Chondrocyte (in vitro differentiated cells): ENCODE results near the gene ARSI. TPM values are rescaled to one million over a fixed set of nuclear protein-coding genes. Genes with fewer than 3 reads are reported as not detected.

ENCODE experiments used
- DNase-seq: peaks from one replicate; pipeline ENCODE4 v3.0.0; 2021; ENCODE audit warnings: mixed read lengths, low spot score
- H3K27ac Mint-ChIP-seq: one replicate; pipeline ENCODE4 v1.8.0; 2021; ENCODE audit warnings: mild to moderate bottlenecking, moderate library complexity, mixed read lengths; ENCODE audit not compliant: unreplicated experiment
- H3K27me3 Mint-ChIP-seq: 2 replicates; pipeline ENCODE4 v1.8.0; 2021; ENCODE audit warnings: low read depth, mixed read lengths
- H3K36me3 Mint-ChIP-seq: 2 replicates; pipeline ENCODE4 v1.8.0; 2021; ENCODE audit warnings: low read depth, mixed read lengths
- H3K4me1 Mint-ChIP-seq: 2 replicates; pipeline ENCODE4 v1.8.0; 2021; ENCODE audit warnings: low read depth, mild to moderate bottlenecking, mixed read lengths
- H3K4me3 Mint-ChIP-seq: one replicate; pipeline ENCODE4 v1.8.0; 2021; ENCODE audit warnings: mild to moderate bottlenecking, moderate library complexity, mixed read lengths; ENCODE audit not compliant: unreplicated experiment
- H3K9me3 Mint-ChIP-seq: 2 replicates; pipeline ENCODE4 v1.8.0; 2021; ENCODE audit warnings: low read depth, mixed read lengths
- total RNA-seq: library from RNA; stranded (reverse); gene quantifications from 3 replicates; pipeline ENCODE4 v1.2.1, GENCODE V29; 2021
- TF ChIP-seq, protein P1 (sequence below): fragments of 200-600 bp; sonication (generic); IDR thresholded peaks from 2 replicates; pipeline ENCODE4 v1.5.0; 2021; ENCODE audit warnings: antibody characterized with exemption, mild to moderate bottlenecking, moderate library complexity

ARSI gene
- total RNA-seq, 1 donor from 2014 or later, result 2.4 TPM

DNA sequence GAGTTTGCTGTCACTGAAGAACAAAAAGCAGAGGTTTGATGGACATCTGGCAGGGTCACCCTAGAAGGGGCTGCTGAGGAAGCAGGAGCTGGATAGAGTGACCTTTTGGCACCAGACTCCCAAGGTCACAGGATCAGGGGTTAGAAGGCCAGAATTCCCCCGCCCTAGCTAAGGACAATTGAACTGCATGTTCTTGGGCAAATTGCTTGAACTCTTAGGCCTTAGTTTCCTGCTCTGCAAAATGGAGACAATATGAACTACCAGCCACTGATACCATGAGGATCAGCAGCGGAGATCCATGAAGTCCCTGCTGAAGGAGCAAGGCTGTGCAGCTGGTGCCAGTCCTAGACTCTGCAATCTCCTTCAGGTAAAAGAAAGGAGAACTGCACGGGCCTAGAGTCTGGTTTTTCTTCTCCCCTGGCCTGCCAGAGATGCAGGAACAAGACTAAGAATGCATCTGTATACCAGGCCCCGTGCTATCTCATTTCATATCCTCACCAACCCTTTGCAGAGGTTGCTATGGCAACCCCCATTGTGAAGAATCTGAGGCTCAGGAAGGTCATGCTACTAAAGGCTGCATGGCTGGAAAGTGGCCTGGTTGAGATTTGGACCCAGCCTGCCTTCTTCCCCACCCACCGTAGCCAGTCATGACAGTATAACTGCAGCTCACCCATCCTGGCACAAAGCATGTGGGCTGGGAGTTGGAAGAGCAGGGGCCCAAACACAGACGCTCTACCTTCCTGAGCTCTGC, 46.9 kb downstream of the ARSI start:
- no peaks in the 10 kb centered on the region for H3K9me3 Mint-ChIP-seq
- H3K36me3 Mint-ChIP-seq, result no peaks in the 10 kb centered on the region
- H3K4me1 Mint-ChIP-seq, result no peaks in the 10 kb centered on the region
- peak; percentile 20 for DNase-seq
- TF ChIP-seq, protein P1, sequence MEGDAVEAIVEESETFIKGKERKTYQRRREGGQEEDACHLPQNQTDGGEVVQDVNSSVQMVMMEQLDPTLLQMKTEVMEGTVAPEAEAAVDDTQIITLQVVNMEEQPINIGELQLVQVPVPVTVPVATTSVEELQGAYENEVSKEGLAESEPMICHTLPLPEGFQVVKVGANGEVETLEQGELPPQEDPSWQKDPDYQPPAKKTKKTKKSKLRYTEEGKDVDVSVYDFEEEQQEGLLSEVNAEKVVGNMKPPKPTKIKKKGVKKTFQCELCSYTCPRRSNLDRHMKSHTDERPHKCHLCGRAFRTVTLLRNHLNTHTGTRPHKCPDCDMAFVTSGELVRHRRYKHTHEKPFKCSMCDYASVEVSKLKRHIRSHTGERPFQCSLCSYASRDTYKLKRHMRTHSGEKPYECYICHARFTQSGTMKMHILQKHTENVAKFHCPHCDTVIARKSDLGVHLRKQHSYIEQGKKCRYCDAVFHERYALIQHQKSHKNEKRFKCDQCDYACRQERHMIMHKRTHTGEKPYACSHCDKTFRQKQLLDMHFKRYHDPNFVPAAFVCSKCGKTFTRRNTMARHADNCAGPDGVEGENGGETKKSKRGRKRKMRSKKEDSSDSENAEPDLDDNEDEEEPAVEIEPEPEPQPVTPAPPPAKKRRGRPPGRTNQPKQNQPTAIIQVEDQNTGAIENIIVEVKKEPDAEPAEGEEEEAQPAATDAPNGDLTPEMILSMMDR, result no peak
- H3K27ac Mint-ChIP-seq, result no peak overlapping the region
- no peaks in the 10 kb centered on the region for H3K27me3 Mint-ChIP-seq
- no peak overlapping the region for H3K4me3 Mint-ChIP-seq

DNA sequence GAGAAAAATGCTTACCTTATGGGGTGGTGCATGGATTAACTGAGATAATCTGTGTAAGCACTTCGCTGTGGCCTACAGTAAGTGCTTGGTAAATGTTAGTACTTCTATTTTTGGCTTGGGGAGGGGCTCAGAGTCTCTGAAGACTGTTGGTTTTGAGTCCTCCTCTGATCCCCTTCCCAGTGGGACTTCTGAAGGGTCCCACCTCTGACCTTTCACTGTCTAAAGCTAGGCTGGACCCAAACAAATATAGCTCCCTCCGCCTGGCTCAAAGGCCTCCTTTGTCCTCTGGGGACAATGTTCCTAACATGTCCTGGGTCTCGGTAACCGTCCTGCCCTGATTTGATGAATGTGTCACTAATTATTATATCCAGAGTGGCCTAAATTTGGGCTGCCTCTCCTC, 47.9 kb downstream of the ARSI start:
- H3K27ac Mint-ChIP-seq, result no peak overlapping the region
- H3K36me3 Mint-ChIP-seq, result no peaks in the 10 kb centered on the region
- no peaks in the 10 kb centered on the region for H3K27me3 Mint-ChIP-seq
- TF ChIP-seq, protein P1, result no peak
- H3K4me3 Mint-ChIP-seq, result no peak overlapping the region
- no peaks in the 10 kb centered on the region for H3K4me1 Mint-ChIP-seq
- DNase-seq, result peak; percentile 5
- no peaks in the 10 kb centered on the region for H3K9me3 Mint-ChIP-seq

DNA sequence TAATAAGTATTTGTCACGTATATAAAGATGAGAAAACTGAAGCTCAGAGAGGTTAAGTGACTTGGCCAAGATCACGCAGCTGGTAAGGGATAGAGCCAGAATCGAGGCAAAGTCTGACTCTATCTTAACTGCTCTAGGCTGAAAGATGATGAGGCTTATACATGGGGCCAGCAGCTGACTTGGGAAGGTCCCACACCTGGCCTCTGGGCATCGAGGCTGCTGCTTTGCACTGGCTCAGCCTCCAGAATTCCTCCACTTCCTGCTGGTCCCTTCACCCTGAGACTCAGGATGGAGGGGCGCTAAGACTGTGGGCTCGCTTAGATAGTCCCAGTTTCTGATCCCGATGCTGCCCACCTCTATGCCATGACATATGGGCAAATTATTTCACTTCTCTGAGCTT, 48.3 kb downstream of the ARSI start:
- DNase-seq, result peak; percentile 41
- H3K4me1 Mint-ChIP-seq, result no peaks in the 10 kb centered on the region
- H3K36me3 Mint-ChIP-seq, result no peaks in the 10 kb centered on the region
- TF ChIP-seq, protein P1, result no peak
- no peaks in the 10 kb centered on the region for H3K27me3 Mint-ChIP-seq
- no peaks in the 10 kb centered on the region for H3K9me3 Mint-ChIP-seq
- no peak overlapping the region for H3K4me3 Mint-ChIP-seq
- no peak overlapping the region for H3K27ac Mint-ChIP-seq

DNA sequence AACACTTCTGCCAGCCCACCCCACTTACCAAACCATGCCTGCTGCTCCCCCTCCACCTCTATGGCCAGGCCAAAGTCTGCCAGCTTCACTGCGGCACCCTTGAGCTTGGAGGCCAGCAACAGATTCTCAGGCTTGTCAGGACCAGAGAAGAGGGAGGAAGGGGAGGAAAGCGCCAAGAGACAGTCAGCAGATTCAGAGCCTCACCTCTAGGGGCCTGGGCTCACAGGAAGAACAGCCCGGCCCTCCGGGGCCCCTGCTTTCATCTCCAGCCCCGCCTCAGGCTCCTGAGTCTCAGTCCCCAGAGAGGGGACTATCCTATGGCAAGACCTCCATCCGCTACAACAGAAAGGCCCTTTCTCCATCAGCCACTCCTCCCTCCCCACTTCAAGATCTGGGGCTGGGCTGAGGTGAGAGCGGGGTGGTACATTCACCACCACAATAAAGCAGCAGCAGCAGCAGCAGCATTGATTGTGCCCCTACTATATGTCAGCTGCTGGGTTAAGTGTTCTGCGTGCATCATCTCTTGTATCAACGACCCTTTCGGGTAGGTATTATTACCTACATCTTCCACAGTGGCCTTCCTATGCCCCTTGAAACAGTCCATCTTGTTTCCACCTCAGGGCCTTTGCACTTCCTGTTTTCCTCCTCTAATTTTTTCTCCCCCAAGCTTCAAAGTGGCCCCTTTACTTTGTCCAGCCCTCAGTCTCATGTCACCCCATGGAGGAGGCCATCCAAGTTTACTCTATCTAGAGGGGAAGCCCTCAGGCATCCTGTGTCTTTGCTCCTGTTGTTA, 49.1 kb downstream of the ARSI start:
- DNase-seq, result peak; percentile 72
- Mint-ChIP-seq H3K9me3 (no peaks in the 10 kb centered on the region), H3K4me3 (no peak overlapping the region), H3K36me3 (no peaks in the 10 kb centered on the region), H3K27me3 (no peaks in the 10 kb centered on the region), H3K27ac (no peak overlapping the region), H3K4me1 (no peaks in the 10 kb centered on the region)
- TF ChIP-seq, protein P1, result no peak

DNA sequence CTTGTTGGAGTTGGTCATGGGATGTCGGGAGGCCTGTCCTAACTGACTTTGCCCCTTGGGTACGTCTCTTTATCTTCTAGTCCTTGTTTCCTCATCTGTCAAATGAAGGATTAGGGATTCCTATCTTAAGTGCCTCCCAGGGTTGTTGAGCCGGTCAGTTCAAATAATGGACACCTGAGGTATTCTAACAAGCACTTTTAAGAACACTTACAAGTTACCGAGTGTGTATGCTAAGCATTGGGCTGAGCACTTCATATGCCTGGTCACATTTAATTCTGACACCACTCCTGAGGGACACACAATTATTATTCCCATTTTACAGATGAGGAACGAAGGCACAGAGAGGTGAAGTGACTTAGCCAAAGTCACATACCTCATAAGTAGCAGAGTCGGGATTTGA, 50.2 kb downstream of the ARSI start:
- H3K4me1 Mint-ChIP-seq, result no peaks in the 10 kb centered on the region
- no peak overlapping the region for H3K27ac Mint-ChIP-seq
- DNase-seq, result no peak
- H3K36me3 Mint-ChIP-seq, result no peaks in the 10 kb centered on the region
- H3K4me3 Mint-ChIP-seq, result no peak overlapping the region
- H3K27me3 Mint-ChIP-seq, result no peaks in the 10 kb centered on the region
- TF ChIP-seq, protein P1, result no peak
- no peaks in the 10 kb centered on the region for H3K9me3 Mint-ChIP-seq
